ENCODE data around the gene MTMR12.
"Not testable (repeated sequence)": the region's sequence is repeated elsewhere in the genome, so short reads cannot be mapped to it uniquely, and the experiment has no call there.

The MTMR12 gene

DNA sequence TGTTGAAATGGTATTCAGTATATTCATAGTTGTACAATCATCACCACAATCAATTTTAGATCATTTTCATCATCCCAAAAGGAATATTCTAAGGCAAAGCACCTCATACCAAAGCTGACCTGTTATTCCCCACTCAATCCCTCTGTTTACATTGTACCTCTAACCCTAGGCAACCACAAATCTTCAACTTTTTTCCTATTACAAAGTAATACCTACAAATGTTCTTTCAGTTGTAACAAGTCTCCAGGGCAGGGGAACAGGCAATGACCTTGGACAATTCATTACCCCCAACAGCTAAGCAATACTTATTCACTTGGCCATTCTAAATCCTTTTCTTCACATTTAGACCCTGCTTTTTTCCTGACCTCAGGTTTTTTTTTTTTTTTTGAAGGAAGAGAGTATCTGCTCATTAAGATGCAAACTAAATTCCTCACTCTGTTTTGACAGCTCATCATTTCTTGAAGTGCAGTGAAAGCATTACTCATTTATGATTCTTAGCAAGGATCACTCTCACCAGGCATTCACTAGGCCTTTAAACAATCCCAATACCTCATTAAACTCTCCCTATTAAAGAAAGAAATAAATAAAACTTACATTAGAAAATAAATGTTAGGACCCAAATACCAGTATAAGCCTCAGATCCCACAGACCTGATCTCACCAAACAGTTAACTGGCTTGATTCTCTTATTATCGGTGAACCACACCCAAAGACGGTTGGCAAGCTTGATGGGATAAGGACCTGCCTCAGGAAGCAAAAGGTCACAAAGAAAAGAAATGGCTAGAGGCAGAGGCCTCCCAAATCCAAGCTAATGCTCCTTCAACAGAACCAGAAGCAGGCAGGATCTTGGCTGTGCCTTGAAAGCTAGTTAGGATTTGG, 15.3 kb downstream of the MTMR12 start:
- DNase-seq, result no peak

- not testable (repeated sequence) for DNase-seq
These were observed 16.6 kb downstream of the MTMR12 start for GRCh38 chr5:32295966-32296772.

- DNase-seq, result no peak
These were observed 21.1 kb downstream of the MTMR12 start for GRCh38 chr5:32291591-32291990.

DNA sequence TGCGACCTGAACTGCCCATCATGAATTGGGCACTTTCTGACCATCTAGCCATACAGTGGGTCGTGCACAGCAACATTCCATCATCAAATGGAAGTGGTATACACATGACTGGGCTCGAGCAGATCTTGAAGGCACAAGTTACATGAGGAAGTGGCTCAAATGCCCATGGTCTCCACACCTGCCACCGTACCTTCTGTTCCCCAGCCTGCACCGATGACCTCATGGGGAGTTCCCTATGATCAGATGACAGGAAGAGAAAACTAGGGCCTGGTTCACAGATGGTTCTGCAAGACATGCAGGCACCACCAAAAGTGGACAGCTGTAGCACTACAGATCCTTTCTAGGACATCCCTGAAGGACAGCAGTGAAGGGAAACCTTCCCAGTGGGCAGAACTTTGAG, 21.8 kb downstream of the MTMR12 start:
- no peak for DNase-seq

GRCh38 chr5:32290501-32290900, 22.2 kb downstream of the MTMR12 start:
- DNase-seq, result not testable (repeated sequence)

DNA sequence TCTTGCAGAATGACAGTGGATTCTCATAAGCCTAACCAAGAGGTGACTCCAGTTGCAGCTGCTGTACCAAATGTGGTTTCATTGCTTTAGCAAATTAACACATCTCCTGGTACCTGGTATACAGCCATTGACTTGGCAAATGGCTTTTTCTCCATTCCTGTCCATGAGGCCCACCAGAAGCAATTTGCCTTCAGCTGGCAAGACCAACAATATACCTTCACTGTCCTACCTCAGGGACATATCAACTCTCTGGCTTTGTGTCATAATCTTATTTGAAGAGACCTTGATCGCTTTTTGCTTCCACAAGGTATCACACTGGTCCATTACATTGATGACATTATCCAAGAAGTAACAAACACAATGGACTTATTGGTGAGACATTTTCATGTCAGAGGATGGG, 22.8 kb downstream of the MTMR12 start:
- not testable (repeated sequence) for DNase-seq

DNA sequence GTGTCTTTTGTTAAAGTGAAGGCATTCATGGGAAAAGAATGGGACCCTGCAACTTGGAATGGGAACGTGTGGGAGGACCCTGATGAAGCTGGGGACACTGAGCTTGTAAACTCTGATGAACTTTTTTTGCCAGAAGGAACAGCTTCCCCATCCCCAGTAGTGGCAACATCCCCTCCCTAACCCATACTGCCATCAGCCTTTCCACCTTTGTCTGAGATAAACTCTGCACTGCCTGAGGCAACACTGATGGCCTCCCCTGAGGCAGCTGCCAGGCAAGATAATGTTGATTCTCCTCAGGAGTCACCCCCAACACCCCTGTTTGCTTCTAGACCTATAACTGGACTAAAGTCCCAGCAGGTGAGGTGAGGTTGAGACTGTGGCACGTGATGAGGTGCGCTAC, 24.6 kb downstream of the MTMR12 start:
- DNase-seq, result not testable (repeated sequence)

DNA sequence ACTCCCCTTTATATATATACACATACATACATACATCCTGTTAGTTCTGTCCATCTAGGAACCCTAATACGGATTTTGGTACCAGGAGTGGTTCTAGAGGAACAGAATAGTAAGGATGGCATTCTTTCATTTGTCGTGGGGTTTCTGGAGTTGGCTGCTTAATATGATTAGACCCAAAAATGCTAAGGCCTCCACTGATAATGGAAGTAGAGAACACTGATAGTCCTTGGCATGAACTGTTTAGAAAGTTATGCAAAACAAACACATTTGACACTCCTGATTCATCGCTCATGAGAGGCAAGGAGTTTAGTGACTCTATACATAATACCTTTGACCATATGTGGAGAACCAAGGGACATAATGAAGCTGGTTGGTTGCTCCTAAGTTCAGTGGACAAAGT, 25.2 kb downstream of the MTMR12 start:
- DNase-seq, result not testable (repeated sequence)

GRCh38 chr5:32285510-32286138, 27.1 kb downstream of the MTMR12 start:
- DNase-seq, result no peak

- no peak for DNase-seq
These were observed 29.0 kb downstream of the MTMR12 start for GRCh38 chr5:32283539-32284377.

GRCh38 chr5:32283061-32283460, 29.7 kb downstream of the MTMR12 start:
- DNase-seq, result no peak

- DNase-seq, result no peak
These were observed 30.1 kb downstream of the MTMR12 start for GRCh38 chr5:32282633-32283032.

DNA sequence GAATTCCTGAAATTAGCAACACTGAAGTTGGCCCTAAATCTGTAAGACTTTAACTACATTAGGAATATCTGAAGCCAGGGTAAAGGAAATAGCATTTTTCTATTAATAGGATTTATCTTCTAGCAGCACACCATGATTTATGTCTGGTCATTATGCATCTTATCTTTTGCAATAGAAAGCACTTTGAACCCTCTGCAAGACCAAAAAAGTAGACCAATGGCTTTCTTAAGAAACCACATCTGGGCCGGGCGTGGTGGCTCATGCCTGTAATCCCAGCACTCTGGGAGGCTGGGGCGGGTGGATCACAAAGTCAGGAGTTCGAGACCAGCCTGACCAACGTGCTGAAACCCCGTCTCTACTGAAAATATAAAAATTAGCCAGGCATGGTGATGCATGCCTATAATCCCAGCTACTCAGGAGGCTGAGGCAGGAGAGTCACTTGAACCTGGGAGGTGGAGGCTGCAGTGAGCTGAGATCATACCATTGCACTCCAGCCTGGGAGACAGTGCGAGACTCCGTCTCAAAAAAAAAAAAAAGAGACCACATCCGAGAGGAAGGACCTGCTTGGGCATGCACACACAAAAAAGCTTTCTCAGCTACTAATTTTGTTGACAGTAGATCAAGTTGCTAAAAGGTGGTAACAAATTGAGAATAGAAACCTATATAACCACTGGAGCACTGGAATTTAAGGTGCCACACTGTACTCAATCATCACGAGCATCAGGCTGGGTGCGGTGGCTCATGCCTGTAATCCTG, 31.2 kb downstream of the MTMR12 start:
- DNase-seq, result not testable (repeated sequence)

DNA sequence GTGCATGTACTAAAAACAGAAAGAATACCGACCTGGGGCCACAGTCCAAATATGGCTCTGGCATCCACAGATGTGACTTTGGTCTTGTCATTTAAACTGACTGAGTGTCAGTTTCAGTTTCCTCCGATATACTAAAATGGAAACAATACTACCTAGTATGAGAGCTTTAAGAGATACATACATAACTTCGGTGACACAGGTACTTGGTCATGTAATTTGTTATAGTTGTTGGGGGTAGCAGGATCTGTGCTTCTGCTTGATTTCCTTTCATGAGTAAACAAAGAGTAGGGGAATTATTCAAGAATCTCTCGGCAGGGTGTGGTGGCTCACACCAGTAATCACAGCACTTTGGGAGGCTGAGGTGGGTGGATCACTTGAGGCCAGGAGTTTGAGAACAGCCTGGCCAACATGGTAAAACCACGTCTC, 32.1 kb downstream of the MTMR12 start:
- DNase-seq, result no peak

DNA sequence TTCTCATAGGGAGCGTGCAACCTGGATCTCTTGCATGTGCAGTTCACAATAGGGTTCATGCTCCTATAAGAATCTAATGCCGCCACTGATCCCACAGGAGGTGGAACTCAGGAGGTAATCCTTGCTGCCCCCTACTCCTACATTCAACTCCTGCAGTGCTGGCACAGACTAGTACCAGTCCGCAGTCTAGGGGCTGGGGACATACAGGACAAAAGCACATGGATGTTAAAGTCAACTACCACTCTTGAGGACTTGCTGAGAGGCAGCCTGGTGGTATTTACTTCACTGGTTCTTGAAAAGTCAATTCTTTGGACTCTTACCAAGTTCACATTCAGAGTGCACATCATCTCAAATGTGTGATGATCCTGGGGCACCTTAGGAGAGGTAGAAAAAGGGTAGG, 33.0 kb downstream of the MTMR12 start:
- no peak for DNase-seq

DNA sequence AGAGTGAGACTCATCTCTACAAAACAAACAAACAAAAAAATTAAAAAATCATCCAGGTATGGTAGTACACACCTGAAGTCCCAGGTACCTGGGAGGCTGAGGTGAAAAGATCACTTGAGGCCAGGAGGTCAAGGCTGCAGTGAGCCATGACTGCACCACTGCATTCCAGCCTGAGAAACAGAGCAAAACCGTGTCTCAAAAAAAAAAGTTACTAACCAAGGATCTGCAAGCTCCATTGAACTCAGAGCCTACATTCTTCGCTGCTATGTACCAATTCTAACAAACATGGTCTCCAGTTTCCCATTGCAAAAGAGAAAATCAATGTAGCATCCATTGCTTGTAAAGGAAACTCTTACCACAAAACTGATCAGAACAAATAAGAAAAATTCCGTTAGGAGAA, 33.5 kb downstream of the MTMR12 start:
- DNase-seq, result no peak

DNA sequence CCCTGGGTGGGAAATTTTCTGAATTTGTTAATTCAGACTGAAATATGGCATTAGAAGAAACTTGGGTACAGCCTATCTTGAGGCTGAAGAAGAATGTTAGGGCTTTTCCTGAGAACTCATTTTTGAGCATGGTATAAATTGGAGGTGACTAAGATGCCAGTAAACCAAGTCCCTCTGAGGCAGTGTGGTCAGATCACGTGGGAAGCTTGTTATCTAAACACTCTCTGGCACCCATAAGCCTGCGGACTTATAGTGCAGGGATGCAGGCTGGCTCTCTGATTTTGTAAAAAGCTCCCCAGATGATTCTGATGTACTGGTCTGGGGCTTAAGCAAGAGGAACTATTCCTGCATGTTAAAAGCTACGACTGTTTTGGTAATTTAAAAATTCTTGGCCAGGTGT, 34.3 kb downstream of the MTMR12 start:
- no peak for DNase-seq

GRCh38 chr5:32277798-32278197, 34.9 kb downstream of the MTMR12 start:
- DNase-seq, result no peak

DNA sequence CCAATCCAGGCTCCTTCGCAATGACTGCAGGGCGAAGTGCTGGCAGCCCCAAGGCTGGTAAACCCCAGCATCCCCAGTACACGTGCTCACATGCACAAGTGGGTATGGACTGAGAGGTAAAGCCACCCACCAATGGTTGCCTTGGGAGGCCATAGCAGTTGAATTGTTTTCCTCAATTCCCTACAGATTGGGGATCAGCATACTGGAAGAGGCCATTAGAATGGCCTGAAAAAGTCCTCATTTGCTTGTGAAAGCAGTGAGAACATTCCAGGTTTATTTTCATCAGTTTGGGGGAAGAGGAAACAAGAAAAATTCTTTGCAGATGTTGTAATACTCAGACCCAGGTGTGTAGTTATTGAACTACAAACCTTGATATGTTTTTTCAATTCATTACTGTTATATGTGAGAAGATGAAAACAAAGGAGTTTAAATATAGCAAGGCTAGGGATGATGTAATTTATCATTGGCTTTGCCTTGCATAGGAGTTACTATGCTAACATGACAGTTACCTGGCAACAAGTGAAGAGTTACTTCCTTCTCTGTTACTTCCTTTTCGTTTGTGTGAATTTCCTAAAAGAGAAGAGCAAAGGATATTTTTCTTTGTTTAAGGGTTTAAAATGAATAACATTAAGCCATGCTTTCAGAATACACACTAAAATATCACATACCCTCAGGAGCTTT, 36.4 kb downstream of the MTMR12 start:
- DNase-seq, result no peak

- no peak for DNase-seq
These were observed 37.4 kb downstream of the MTMR12 start for GRCh38 chr5:32275396-32275741.

All from NCI-H748 treated with DMSO at 0.1 percent for 48 hours (cell line).